ENCODE data around the gene CAPZA1. TPM values are rescaled to one million over a fixed set of nuclear protein-coding genes. Genes with fewer than 3 reads are reported as not detected.
A peak's percentile ranks its signal among the peaks of the same experiment; 100 is the strongest.

The CAPZA1 gene
- total and polyA plus RNA-seq, 10 of the 15 experiments (the other 5 are each of a cell fraction or from before 2014, with no cell fraction given), result 187 to 886 (median 278) TPM

GRCh38 chr1:112686835-112687234 is 67.2 kb downstream of the CAPZA1 start:
- ATAC-seq (peak; percentile 94), FAIRE-seq (peak; percentile 59), DNase-seq (ENCODE audit: low read depth, low spot score) (no peak)
- intact Hi-C loops (cut with micrococcal nuclease; ENCODE audit: unreplicated experiment) (no loop called here), in situ Hi-C loops (cut with MboI) (no loop called here)
- H3K9ac ChIP-seq (ENCODE audit: control insufficient read depth, insufficient read depth, low read length), result no peak overlapping the region
- H3K27me3 ChIP-seq (replicated peaks in 1 of 2; ENCODE audit: control insufficient read depth in 2 of 2, insufficient read depth in 2 of 2, low read length in 1 of 2), result no peaks in the 10 kb centered on the region
- no peaks in the 10 kb centered on the region; the same call in 1 of the 2 replicates for H3K79me2 ChIP-seq (ENCODE audit: control insufficient read depth, insufficient read depth, low read length)
- no peak for TF ChIP-seq ZNF622 (IDR thresholded peaks at IDR 0.05)
- TF ChIP-seq BCLAF1 (IDR thresholded peaks at IDR 0.05), result no peak
- peak; percentile 44 for TF ChIP-seq RUNX3 (IDR thresholded peaks at IDR 0.05; ENCODE audit: low read length)
- ChIA-PET SMC1A (ENCODE audit: uncharacterized antibody, unreplicated experiment) (interaction anchor here (0.8 to 1.7 kb wide), 4 partner anchors 10 to 21 kb away, joined by 4 to 7 read pairs (median 4); partner anchors contain the start of gene MOV10), POLR2A (interaction anchor here (1.6 kb wide), 1 partner anchor 14 kb away, joined by 4 read pairs; no protein-coding TSS in a partner anchor), CTCF (interaction anchor here (1.2 kb wide), 1 partner anchor 17 kb away, joined by 3 read pairs; no protein-coding TSS in a partner anchor), RAD21 (ENCODE audit: unreplicated experiment) (interaction anchor here (0.8 to 2.2 kb wide), 2 partner anchors 17 to 296 kb away, joined by 3 to 5 read pairs; no protein-coding TSS in a partner anchor)
- H3K4me3 ChIP-seq, result no peak overlapping the region
- 0 out of 2 replicates have a peak, but pooled peaks cover 3% of the 10 kb centered on the region for H4K20me1 ChIP-seq (ENCODE audit: control insufficient read depth, insufficient read depth)
- no peak overlapping the region; the same call in 1 of the 2 replicates for H3K27ac ChIP-seq (ENCODE audit: control insufficient read depth, insufficient read depth)
- H2AFZ ChIP-seq (ENCODE audit: control insufficient read depth, low read depth, low read length), result no peak overlapping the region
- H3K36me3 ChIP-seq (ENCODE audit: control insufficient read depth in 2 of 2, insufficient read depth in 2 of 2, low read length in 1 of 2), result peaks cover 3 to 6% of the 10 kb centered on the region in 2 experiments
- no peak overlapping the region for H3K4me2 ChIP-seq (ENCODE audit: control insufficient read depth, insufficient read depth)
- H3K4me1 ChIP-seq (ENCODE audit: control insufficient read depth, insufficient read depth, low read length), result peaks cover 11% of the 10 kb centered on the region; the same call in 1 of the 2 replicates
- BruUV-seq (replicated peaks), result no TSS peak
- H3K9me3 ChIP-seq (replicated peaks; ENCODE audit: control insufficient read depth, insufficient read depth, low read length), result no peaks in the 10 kb centered on the region
- 80% methylated on average over 4 of the region's 4 CpGs for WGBS (ENCODE audit: insufficient coverage, insufficient replicate concordance, low lambda C conversion rate, missing lambda C conversion rate)
